HPDE6-E6E7 (cell line): Measurements from ENCODE around the gene UBE2E1.

Experiments
- DNase-seq: peaks from one replicate; pipeline ENCODE4 v3.0.0; 2011; ENCODE audit warnings: missing footprints; ENCODE audit errors: extremely low spot score

UBE2E1 gene

GRCh38 chr3:23820888-23821287 lies 15.1 kb downstream of the UBE2E1 start:
- no peak for DNase-seq

- no peak for DNase-seq
Observed at GRCh38 chr3:23821858-23822257, 16.1 kb downstream of the UBE2E1 start.

GRCh38 chr3:23822559-23822958 lies 16.8 kb downstream of the UBE2E1 start:
- no peak for DNase-seq

- no peak for DNase-seq
Observed at GRCh38 chr3:23823620-23824019, 17.9 kb downstream of the UBE2E1 start.

- DNase-seq, result no peak
Observed at GRCh38 chr3:23824699-23825444, 19.1 kb downstream of the UBE2E1 start.

GRCh38 chr3:23825802-23826201 lies 20.0 kb downstream of the UBE2E1 start:
- DNase-seq, result no peak

- DNase-seq, result no peak
Observed at GRCh38 chr3:23826382-23827064, 20.8 kb downstream of the UBE2E1 start.

GRCh38 chr3:23829242-23829934 lies 23.6 kb downstream of the UBE2E1 start:
- no peak for DNase-seq

GRCh38 chr3:23830869-23831484 lies 25.2 kb downstream of the UBE2E1 start:
- no peak for DNase-seq

GRCh38 chr3:23831517-23832394 lies 26.0 kb downstream of the UBE2E1 start:
- DNase-seq, result no peak

- no peak for DNase-seq
Observed at GRCh38 chr3:23832523-23832922, 26.8 kb downstream of the UBE2E1 start.

- no peak for DNase-seq
Observed at GRCh38 chr3:23834082-23834870, 28.5 kb downstream of the UBE2E1 start.

GRCh38 chr3:23835087-23835486 lies 29.3 kb downstream of the UBE2E1 start:
- DNase-seq, result no peak

- DNase-seq, result no peak
Observed at GRCh38 chr3:23835802-23836201, 30.0 kb downstream of the UBE2E1 start.

GRCh38 chr3:23836536-23837230 lies 30.9 kb downstream of the UBE2E1 start:
- DNase-seq, result no peak

GRCh38 chr3:23837286-23837685 lies 31.5 kb downstream of the UBE2E1 start:
- no peak for DNase-seq

GRCh38 chr3:23837691-23838090 lies 31.9 kb downstream of the UBE2E1 start:
- no peak for DNase-seq

GRCh38 chr3:23840521-23840920 lies 34.8 kb downstream of the UBE2E1 start:
- no peak for DNase-seq

GRCh38 chr3:23843869-23844268 lies 38.1 kb downstream of the UBE2E1 start:
- DNase-seq, result no peak
